Lung (tissue), 16 donors: ENCODE data around the gene EPHB6. TPM values are rescaled to one million over a fixed set of nuclear protein-coding genes. Genes with fewer than 3 reads are reported as not detected.
A peak's percentile ranks its signal among the peaks of the same experiment; 100 is the strongest.

Experiments
- ATAC-seq: fragments of 200-7000 bp; cut with Tn5 transposase; one replicate; pipeline ENCODE4 v1.9.1; 2020; ENCODE audit warnings: moderate number of reproducible peaks; ENCODE audit not compliant: insufficient read depth, low FRiP score
- DNase-seq, 3 donors: peaks; one replicate each; pipeline ENCODE4 v3.0.0-alpha.2; 2013 to 2017
- H3K27ac ChIP-seq, 2 donors: one replicate each; pipeline ENCODE4 v1.5.1; 2013; ENCODE audit warnings: mild to moderate bottlenecking in 2 of 2, moderate library complexity in 2 of 2, control low read depth in 1 of 2, inconsistent platforms in 1 of 2, low read depth in 1 of 2, low read length in 1 of 2
- H3K27me3 ChIP-seq, 3 donors: one replicate each; pipeline ENCODE4 v1.5.1; 2013; ENCODE audit warnings: low read length in 2 of 3; ENCODE audit not compliant: control insufficient read depth in 3 of 3, insufficient read depth in 3 of 3
- H3K36me3 ChIP-seq, 4 donors: one replicate each; pipeline ENCODE4 v1.5.1; 2013; ENCODE audit warnings: low read length in 4 of 4, mild to moderate bottlenecking in 1 of 4, moderate library complexity in 1 of 4; ENCODE audit not compliant: control insufficient read depth in 4 of 4, insufficient read depth in 4 of 4
- H3K4me1 ChIP-seq, 5 donors: one replicate each; pipeline ENCODE4 v1.5.1; 2013; ENCODE audit warnings: low read length in 5 of 5, mild to moderate bottlenecking in 2 of 5, moderate library complexity in 1 of 5; ENCODE audit not compliant: control insufficient read depth in 5 of 5, insufficient read depth in 5 of 5
- H3K4me3 ChIP-seq: one replicate; pipeline ENCODE4 v1.5.1; 2013; ENCODE audit warnings: mild to moderate bottlenecking, control low read depth, moderate library complexity
- H3K9ac ChIP-seq, 2 donors: one replicate each; pipeline ENCODE4 v1.5.1; 2013; ENCODE audit warnings: low read length in 2 of 2, control low read depth in 1 of 2; ENCODE audit not compliant: insufficient read depth in 1 of 2
- H3K9me3 ChIP-seq, 4 donors: one replicate each; pipeline ENCODE4 v1.5.1; 2013; ENCODE audit warnings: low read length in 3 of 4, mild to moderate bottlenecking in 1 of 4, moderate library complexity in 1 of 4; ENCODE audit not compliant: control insufficient read depth in 4 of 4, insufficient read depth in 3 of 4
- CTCF ChIP-seq: IDR thresholded peaks from 2 replicates; pipeline ENCODE4 v1.5.1; 2012; ENCODE audit warnings: mild to moderate bottlenecking; ENCODE audit errors: control extremely low read depth, extremely low read depth
- WGBS, 2 donors: extraction: QIAGEN DNeasy Blood & Tissue Kit; methylation state at CpG; one replicate each; pipeline ENCODE4 v1.1.7; 2013; 5-methylcytosine and 5-hydroxymethylcytosine counted together
- long read RNA-seq, 5 donors: transcript quantifications; one replicate each; lab custom pipeline, GENCODE V29; 2026
- polyA plus RNA-seq, 2 donors: library from polyadenylated mRNA; stranded (reverse); fragments of 200-250 nt; gene quantifications; one replicate each; pipeline ENCODE4 v1.2.1, GENCODE V29; 2013
- total RNA-seq, 2 donors: library from RNA; depleted of rRNA in 1 of 2; stranded (reverse); fragments of >200 nt in 1 of 2; gene quantifications; one replicate each; pipeline ENCODE4 v1.2.1, GENCODE V29; 2014 to 2021
- donor health status: control.
- donor health status: control.
- donor health status: Bipolar disorder and iron deficiency.
- donor health status: healthy.
- donor health status: DM: yes; HTN: yes; CAD: no.

EPHB6 gene
- total RNA-seq (10 to 100 TPM; 18.5 to 18.8 TPM), polyA plus RNA-seq (1 to 10 TPM; 3.2 to 8.5 TPM)
- long read RNA-seq, donor 1, result 0 reads
- long read RNA-seq, donor 2, result 0 reads
- long read RNA-seq, donor 3, result 0 reads
- long read RNA-seq, donor 4, result 0 reads
- long read RNA-seq, donor 5, partial matches to known transcripts, result 9 of 10 reads
- long read RNA-seq, donor 5, other reads (novel, unspliced or antisense), result 0 of 10 reads

GRCh38 chr7:142854372-142855113 is at the start of gene EPHB6:
Gene EPHB6, plus strand, starts transcription at chr7:142855076. Its CDS starts 8,152 bp downstream, at chr7:142863228.
- Histone ChIP-seq H3K36me3 (no peaks in the 10 kb centered on the region), H3K27ac (peak within 1 kb of the TSS in 1 of 2 donors; percentile 30), H3K27me3 (no peaks in the 10 kb centered on the region), H3K4me1 (peaks cover 0 to 20% (median 5%) of the 10 kb centered on the region in 5 donors), H3K4me3 (peak within 1 kb of the TSS; percentile 48), H3K9me3 (no peaks in the 10 kb centered on the region), H3K9ac (peak within 1 kb of the TSS; percentile 37 to 65)
- DNase-seq (peak; percentile 89 to 94 (median 90)), ATAC-seq (peak; percentile 82)
- no peak for TF ChIP-seq CTCF
- 1% methylated on average over 36 to 70 of the region's 70 CpGs for WGBS, 2 donors

GRCh38 chr7:142805350-142806021 is 49.4 kb upstream of the EPHB6 start:
- Histone ChIP-seq H3K9me3 (no peaks in the 10 kb centered on the region), H3K27me3 (peaks cover 4 to 37% (median 9%) of the 10 kb centered on the region in 3 donors), H3K27ac (no peak overlapping the region), H3K36me3 (no peaks in the 10 kb centered on the region), H3K9ac (no peak overlapping the region), H3K4me3 (no peak overlapping the region), H3K4me1 (no peaks in the 10 kb centered on the region)
- ATAC-seq (no peak), DNase-seq (no peak)
- WGBS, 2 donors, result 79 to 82% methylated on average over 3 of the region's 3 CpGs
- TF ChIP-seq CTCF, result no peak

- H3K9ac ChIP-seq, result no peak overlapping the region
- DNase-seq (no peak), ATAC-seq (no peak)
- 35% methylated on average over 2 of the region's 2 CpGs for WGBS, 2 donors
- no peak overlapping the region for H3K4me3 ChIP-seq
- no peaks in the 10 kb centered on the region for H3K4me1 ChIP-seq
- no peaks in the 10 kb centered on the region for H3K9me3 ChIP-seq
- TF ChIP-seq CTCF, result no peak
- H3K27me3 ChIP-seq, result peaks cover 0 to 34% (median 9%) of the 10 kb centered on the region in 3 donors
- no peaks in the 10 kb centered on the region for H3K36me3 ChIP-seq
- no peak overlapping the region for H3K27ac ChIP-seq
These were observed 48.9 kb upstream of the EPHB6 start for GRCh38 chr7:142806022-142806356.
